ENCODE measurements around the gene MAP7D2. TPM values are rescaled to one million over a fixed set of nuclear protein-coding genes. Genes with fewer than 3 reads are reported as not detected.

MAP7D2 gene
- total RNA-seq, 1 experiment from 2014 or later, result 0.03 TPM

DNA sequence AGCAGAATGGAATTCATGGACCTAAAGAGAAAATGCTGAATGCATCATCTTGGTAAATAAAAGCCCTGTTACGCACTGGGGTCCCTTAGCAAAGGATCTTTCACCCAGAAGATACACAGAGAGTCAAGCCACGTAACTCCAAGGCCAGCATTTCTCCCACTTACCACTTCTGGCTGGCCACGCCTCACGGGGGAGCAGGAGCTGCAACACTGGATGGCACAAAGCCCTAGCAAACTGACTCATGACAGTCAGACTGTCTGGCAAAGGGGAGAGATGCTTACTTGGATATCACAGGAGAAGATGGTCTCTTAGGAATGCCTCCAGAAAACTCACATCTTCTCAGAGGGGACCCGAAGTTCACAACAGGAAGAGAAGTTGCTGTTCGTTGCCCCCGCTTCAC is 74.5 kb downstream of the MAP7D2 start:
- DNase-seq (ENCODE audit: low spot score), result no peak

DNA sequence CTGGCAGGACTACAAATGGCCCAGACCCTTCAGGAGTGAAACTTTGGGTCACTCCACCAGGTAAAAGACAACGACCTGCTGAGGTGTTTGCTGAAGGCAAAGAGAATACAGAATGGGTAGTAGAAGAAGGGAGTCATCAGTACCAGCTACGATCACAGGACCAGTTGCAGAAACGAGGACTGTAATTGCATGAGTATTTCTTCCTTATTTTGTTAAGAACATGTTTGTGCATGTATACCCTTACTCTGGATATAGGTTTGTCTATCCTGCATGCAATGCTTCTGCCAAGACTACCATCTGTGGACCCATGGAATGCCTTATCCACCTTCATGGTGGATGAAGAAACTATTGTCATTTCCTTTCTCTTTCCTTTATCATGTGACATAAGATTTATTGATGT is 77.7 kb downstream of the MAP7D2 start:
- DNase-seq (ENCODE audit: low spot score), result no peak

DNA sequence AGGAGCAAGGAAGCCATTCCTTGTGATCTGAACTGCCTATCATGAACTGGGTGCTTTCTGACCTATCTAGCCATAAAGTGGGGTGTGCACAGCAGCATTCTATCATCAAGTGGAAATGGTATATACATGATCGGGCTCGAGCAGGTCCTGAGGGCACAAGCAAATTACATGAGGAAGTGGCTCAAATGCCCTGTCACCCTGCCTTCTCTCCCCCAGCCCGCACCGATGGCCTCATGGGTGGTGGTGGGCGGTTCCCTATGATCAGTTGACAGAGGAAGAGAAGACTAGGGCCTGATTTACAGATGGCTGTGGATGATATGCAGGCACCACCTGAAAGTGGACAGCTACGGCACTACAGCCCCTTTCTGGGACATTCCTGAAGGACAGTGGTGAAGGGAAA is 79.5 kb downstream of the MAP7D2 start:
- DNase-seq (ENCODE audit: low spot score), result no peak

DNA sequence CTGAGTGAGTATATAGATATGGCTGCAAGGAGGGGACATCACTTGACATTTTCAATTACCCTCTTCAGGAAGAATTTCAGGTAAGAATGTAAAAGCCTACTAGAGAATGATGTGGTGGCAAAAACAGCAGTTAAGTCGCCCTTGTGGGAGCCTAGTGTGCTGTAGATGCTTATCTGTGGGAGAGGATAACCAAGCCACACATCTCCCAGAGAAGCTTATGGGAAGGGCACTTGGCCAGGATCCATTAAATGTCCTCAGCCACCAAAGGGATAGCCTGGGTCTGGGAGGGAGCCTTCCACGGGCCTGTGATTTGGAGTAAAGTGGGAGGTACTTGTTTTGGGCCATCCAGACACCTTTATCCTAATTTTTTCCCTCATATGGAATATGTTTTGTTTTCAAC is 84.5 kb downstream of the MAP7D2 start:
- no peak for DNase-seq (ENCODE audit: low spot score)

DNA sequence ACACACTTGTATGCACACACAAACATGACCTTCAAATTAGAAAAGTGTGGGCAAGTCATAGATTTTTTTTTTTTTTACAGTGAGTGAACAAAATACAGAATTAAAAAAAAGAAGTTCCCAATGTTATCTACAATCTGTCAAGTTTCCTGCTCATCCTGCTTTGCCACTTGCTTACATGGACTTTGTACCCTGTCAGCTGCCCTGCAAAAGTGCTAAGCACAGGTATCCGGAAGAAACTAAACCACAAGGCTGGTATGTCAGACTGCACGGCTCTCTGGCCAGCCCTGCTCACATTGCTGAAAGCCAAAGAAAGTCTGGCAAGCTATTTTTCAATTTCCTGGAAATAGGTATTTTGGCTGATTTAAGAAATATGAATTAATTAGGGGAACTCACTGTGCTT is 87.0 kb downstream of the MAP7D2 start:
- DNase-seq (ENCODE audit: low spot score), result no peak

DNA sequence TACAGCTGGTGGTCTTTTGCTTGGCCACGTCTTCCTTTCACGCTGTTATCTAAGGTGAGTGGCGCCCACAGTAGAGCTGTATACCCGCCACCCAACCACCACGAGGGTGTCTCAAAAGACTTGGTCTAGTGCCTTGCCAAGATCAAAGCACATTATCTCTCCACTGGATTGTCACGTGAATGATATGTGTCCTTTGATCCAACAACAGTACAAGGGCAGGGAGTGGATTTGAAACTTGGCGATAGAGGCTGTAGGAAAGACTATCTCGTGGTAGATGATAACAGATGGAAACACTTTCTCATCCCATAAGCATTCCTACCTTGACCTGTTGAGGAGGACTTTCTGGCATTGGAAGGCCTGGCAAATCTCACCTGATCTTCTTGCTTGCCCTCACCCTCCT is 88.1 kb downstream of the MAP7D2 start:
- DNase-seq (ENCODE audit: low spot score), result no peak

DNA sequence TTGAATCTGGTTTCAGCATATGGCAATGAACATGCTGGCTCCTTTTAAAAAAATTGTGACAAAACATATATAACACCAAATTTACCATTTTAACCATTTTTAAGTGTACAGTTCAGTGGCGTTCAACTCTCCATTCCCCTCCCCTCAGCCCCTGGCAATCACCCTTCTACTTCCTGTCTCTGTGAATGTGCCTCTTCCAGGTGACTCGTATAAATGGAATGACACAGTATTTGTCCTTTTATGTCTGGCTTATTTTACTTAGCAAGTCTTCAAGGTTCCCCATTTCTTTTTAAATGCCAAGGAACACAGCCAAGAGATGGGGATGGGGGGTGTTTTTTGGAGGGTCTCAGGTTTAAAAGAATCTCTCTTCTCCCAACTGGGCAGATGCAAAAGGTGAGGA is 90.4 kb downstream of the MAP7D2 start:
- peak; percentile 60 for DNase-seq (ENCODE audit: low spot score)

DNA sequence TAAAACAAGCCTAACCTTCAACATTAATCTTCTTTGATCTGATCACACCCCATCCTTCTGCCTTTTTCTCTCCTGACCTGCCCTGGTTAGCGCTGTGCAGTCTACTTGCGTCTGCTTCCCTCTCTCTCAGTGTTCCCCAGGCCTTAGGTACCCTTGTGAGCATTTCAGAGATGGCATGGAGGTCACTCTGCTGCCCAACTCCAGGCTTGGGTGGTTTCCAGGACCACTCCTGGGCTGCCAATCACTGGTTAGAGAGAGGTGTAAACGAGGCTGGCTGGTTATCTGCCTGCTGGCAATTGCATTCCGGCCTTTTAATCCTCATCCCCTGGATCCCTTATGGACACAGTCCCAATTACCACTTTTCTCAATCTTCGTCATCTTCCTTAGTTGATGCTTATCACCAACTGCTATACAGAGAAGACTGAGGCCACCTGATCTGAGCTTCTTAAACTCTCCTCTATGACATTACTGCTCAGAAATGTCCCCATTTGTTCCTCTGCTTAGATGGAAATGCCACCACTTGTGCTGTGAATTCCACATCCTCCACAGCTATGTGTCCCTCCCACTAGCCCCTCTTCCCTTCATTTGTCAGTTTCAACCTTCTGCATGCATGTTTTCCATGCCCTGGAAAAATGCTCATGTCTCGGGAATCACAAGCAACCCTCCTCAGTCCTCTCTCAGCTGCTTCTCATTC is 96.9 kb downstream of the MAP7D2 start:
- no peak for DNase-seq (ENCODE audit: low spot score)

DNA sequence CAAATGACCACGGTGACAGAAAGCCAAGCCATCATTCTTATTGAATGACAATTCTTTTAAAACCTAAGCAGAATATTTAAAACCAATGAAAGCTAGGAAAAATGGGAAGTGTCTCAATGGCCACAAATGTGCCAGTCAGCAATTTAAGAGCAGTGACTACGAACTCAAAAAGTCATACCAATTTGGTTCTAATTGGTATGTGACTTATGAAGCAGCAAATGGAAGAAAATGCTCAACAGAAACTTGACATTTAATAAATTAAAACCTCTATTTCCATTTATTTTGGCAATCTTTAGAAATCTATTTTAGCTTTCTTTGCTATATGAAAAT is 100.1 kb downstream of the MAP7D2 start:
- no peak for DNase-seq (ENCODE audit: low spot score)

DNA sequence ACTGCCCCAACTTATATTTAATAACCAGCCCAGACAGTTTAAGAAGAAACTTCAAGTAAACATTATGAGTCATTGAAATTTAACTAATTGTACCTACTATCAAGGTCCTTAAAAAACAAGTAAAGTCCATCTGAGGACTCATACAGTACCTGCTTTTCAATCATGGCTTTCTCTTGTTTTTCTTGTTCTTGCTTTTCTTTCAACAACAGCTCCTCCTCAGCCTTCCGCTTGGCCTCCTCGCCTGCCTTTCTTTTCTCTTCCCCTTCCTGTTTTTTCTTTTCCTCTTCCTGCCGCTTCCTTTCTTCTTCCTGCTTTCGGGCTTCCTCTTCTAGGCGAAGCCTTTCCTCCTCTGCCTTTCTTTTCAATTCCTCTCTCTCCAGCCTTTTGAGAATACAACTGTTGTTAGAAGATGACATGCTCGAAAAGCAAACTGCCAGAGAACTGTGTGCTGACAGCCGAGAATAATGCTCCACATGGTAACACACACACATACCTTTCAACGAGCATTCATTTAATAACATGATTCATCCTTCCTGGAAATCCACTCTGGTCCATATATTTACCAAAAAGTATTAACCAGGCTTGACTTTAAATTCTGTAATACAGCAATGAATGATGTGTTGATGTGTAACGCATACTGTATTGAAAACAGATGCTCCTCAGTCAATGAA is 100.6 kb downstream of the MAP7D2 start:
- DNase-seq (ENCODE audit: low spot score), result no peak

DNA sequence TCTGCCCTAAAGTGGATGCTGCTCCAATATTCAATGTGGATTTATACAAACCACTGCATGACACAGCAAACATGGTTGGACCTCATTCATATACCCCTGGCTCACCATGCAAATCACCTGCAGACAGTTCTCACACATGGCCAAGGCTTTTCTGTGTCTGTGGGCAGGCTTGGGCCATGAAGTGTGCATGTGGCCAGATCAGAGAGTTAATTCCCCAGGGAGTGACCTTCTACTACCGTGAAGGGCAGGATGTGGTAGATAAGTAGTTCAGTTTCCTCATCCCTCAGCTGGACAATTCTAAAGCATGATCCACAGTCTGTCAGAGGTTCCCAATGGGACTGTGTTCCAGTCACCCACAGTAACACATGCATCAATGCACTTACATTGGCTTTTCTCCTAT is 101.3 kb downstream of the MAP7D2 start:
- DNase-seq (ENCODE audit: low spot score), result no peak

DNA sequence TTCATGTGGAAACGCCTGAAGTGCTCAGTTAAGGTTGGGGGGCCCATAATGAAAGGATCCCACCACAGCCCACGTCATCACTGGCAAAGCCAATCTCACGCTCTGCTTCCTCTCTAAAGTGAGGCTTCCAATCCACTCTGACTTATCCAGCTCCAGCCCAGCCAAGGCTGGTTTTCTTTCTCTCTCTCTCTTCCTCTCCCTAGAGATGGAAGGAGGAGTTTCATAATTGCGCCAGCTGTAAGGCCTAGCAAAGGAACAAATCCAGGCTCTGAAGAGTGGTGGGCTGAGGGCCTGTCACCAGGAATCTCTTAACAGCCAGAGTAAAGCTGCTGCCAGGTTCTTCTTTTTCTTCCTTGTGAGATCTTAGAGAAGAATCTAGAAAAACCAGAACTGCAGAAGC is 105.1 kb downstream of the MAP7D2 start:
- no peak for DNase-seq (ENCODE audit: low spot score)

DNA sequence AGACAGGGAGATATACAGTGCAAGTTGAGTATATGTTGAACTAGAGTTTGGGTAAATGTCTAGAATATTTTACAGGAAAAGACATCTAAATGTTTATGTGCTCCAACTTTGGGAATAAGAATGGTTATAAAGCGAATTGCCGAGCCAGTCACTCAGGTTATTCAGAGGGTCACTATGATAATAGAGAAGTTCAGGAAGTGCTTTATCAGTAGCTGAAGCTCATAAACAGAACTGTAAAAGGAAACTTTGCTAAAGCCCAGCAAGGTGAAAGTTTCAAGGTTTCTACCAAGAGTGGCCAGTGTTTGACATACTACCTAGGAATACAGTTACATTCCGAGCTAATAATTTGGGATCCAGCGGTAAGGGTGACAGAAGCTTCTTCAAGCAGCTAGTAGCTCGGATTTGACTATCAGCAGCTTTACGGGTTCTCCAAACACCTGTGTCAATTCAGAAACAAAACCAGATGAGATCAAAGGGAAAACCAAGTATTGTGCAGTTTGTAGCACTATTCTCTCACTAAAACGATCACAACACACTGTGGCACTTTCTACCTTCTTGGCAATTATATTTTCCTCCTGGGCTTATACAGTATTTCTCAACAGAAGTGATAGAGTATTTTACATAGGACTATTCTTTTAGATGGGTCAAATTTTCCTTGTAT is 108.6 kb downstream of the MAP7D2 start:
- DNase-seq (ENCODE audit: low spot score), result no peak

DNA sequence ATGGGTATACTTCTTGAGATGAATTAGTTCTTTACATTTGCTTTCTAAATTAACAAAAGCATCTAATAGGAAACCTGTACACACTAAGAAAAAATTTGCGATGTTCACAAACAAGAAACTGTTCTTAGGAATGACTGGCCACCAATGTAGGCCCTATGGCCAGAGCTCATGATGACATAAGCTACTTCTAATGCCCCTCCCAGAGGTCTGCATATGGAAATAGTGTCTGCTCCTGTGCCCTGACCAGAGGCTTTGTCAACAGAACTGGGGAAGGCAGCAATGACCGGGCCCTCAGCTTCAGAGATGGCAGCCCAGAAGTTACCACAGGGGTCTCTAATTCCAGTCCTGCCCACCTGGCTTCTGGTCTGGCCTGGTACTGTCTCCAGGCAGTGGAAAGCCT is 110.8 kb downstream of the MAP7D2 start:
- no peak for DNase-seq (ENCODE audit: low spot score)

DNA sequence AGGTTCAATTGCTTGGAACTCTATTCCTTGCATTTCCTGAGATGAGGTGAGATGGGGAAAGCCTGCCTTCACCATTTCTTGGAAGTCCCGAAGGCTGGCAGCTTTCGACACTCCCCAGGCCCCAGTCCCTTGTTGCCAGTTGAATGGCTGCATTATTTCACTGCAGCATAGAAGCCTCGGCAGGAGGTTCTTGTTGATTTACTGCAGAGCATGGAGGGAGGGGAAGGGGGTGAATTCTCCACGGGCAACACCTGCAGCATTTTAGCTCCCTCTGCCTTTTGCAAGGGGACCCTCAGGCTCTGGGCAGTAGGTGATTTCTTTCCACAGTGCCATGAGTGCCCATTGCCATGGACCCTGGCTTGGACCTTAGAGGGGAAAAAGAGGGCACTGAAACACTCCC is 115.1 kb downstream of the MAP7D2 start:
- DNase-seq (ENCODE audit: low spot score), result no peak

DNA sequence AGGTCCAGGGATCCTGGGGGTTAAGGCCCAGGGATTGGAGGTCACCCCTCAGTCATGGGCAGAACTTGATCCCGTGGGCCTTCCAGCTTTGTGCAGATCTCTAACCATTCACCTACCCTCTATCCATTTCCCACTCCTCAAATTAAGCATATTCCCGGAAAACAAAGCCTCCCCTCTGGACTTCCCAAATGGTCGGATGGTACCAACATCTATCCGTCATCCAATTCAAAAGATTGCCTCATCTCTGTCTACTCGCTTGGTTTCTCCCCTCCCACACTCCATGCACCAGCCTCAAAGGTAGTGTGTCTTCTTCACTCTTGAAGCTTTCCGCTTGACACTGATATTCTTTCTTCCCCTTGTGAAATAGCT is 125.4 kb downstream of the MAP7D2 start:
- DNase-seq (ENCODE audit: low spot score), result no peak

DNA sequence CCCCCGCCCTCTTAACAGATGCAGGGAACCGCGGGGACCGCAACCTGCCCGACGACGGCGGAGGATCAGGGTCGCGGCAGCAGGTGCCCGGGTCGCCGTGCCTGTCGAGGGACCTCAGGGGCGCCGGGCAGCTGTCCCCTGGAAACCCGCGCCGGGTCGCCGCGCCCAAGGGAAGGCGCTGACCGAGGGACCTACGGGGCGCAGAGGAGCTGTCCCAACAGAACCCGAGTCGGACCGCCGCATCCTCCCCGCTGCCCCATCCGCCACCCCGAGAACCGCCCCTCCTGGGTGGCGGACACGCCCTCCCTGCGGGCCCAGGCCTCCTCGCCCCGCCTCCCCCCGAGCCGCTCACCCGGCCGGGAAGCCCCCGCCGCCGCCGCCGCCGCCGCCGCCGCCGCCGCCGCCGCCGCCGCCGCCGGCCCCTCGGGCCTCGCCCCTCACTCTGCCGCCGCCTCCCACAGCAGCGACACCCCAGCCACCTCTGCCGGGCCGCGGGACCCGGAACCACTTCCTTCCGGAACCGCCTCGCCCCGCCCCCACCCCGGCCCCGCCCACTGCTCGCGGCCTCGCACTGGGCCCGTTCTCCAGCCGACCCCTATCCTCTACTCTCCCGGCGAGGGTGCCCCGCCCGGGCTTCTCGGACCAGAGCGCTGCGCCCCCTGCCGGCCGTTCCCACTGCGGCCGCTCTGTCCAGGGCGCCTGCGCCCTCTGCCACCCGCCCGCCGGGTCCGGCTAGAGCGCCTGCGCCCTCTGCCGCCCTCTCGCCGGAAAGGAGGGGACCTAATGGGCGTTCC is 126.0 kb downstream of the MAP7D2 start, which contains the start of gene BCLAF3:
Gene BCLAF3, minus strand, starts transcription at position 506 of the 794 bp plus-strand sequence. CDS start 20,797 bp downstream, outside the sequence.
- peak; percentile 85 for DNase-seq (ENCODE audit: low spot score)

DNA sequence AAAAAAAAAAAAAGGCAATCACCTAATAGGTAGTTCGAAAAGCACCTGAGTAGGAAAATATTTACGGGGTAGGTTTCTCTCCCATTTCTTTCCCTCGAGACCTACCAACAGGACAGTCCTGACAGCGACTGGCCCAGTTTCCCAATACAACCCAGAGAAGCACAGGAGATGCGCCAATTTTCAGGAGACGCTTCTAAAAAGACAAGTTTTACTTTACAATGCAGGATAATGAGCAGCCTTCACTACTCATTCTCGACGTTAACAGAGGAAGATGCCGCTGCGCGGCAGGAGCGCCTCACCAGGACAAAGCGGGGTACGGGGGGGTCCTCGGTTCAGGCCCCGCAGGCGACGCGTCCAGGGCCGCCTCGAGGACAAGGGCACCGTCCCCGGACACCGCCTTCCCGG is 126.6 kb downstream of the MAP7D2 start:
- peak; percentile 14 for DNase-seq (ENCODE audit: low spot score)

DNA sequence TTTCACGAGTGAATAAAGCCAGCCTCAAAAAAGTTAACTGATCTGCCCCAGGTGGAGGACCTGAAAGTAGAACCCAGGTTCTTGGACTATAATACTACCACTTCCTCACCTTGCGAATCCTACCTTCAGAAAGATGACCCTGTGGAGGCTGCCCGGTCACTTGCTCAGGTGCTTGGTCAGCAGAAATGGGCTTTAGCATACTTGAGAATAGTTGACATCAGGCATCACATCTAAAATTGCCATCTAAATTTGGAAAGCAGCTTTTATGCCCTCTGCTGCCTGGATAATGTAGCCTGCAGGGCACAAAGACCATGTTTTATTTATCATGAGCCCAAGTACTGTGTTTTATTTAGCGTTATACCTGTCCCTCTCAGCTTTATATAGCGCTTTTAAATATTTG is 128.9 kb downstream of the MAP7D2 start:
- no peak for DNase-seq (ENCODE audit: low spot score)

DNA sequence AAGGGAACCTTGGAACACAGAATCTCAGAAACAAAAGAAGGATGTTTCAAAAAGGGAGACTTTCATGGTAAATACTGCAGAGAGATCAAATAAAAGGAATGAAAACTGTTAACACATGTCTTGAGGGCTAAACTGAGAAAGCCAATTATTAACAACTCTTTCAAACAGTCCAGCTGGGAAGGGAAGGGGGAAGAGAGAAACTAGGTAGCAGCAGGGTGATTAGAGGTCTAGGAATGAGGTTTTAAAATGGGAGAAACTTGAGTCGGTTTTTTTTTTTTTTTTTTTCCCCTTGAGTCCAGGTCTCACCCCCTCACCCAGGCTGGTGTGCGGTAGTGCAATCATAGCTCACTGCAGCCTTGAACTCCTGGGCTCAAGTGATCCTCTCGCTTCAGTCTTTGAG is 130.2 kb downstream of the MAP7D2 start:
- no peak for DNase-seq (ENCODE audit: low spot score)

DNA sequence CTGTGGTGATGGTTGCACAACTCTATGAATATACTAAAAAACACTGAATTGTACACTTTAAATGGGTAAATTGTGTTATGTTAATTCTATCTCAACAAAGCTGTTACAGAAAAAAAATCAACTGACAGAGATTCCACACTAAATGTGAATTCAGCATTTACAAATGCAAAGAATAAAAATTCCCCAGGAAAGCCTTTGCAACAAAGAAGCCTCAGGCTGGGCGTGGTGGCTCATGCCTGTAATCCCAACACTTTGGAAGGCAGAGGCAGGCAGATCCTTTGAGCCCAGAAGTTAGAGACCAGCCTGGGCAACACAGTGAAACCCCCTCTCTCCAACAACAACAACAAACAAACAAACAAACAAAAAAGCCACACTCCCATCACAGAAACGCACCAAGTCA is 134.8 kb downstream of the MAP7D2 start:
- DNase-seq (ENCODE audit: low spot score), result no peak

DNA sequence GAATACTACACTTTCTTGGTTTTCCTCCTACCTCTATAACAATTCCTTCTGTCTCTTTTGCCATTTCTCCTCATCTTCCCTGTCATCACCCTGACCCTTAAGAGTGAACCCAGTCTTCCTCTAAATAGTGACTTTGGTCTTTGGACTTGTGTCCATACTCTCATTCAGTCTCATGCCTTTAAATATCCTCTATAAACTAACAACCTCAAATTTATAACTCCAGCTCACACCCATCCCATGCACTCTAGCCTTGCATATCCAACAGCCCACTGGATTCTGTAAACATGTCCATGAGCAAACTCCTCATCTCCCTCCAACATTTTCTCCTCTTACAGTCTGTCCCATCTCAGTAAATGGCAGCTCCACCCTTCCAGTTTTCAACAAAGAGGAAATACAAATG is 140.9 kb downstream of the MAP7D2 start:
- no peak for DNase-seq (ENCODE audit: low spot score)

DNA sequence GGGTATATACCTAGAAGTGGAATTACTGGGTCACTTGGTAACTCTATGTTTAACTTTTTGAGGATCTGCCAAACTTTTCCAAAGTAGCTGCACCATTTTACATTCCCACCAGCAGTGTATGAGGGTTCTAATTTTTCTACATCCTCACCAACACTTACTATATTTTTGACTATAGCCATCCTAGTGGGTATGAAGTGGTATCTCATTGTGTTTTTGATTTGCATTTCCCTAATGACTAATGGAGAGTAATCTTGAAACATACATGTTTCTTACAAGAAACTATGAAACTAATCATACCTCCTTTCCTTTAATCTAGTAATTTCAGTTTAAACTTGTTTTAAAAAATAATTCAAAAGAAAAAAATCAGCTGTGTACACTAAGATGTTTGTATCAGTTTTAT is 143.7 kb downstream of the MAP7D2 start:
- no peak for DNase-seq (ENCODE audit: low spot score)

All from A172 (cell line).